CD4-positive, alpha-beta T cell treated with Interleukin-17A for 4 hours (primary cell): ENCODE measurements around the gene TBC1D2B.
A peak's percentile ranks its signal among the peaks of the same experiment; 100 is the strongest.

Source experiments
- DNase-seq: peaks from one replicate; pipeline ENCODE4 v3.0.0-alpha.2; 2020; ENCODE audit warnings: mixed read lengths

TBC1D2B gene

DNA sequence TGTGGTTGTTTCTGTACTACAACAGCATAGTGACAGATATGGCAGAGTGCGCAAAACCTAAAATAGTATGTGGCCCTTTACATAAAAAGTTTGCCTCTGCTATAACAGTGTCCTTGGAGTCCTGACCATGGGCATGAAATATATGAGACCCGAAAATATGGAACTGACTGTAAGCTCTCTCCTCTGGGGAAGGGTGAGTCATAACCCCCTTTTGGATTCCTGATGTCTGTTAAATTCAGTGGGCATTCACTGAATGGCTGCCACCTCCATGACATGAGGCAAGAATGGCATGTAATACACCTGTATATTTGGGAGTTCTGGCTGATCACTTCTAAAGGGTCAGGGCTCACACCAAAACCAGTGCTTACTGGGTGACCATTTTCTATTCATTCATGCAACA is 6.1 kb downstream of the TBC1D2B start:
- no peak for DNase-seq

DNA sequence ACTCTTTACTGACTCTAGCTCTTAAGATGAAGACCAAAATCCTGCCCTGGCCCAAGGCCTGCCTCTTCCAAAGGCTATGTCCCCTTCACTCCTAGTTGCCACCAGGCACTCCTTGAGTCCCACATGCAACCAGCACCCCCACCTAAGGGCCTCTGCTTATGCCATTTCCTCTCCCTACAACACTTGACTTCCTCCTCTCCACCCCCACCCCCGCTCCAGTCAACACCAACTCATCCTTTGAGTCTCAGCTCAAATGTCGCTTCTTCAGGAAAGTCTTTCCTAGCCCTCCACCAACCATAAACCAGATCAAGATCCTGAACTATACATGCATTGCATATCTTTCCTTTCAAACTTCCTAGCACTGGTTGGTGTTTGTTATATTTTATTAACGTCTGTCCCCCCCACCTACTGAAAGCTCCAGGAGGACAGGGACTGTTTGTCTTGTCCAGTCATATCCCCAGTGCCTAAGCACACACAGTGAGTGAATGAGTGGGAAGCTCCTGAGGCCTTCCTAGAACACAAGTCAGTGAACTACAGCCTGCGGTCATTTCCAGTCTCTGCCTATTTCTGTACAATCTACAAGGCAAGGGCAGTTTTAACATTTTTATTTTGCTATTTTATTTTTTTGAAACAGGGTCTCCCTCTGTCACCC is 7.3 kb downstream of the TBC1D2B start:
- peak; percentile 72 for DNase-seq

- no peak for DNase-seq
Measured at GRCh38 chr15:78069462-78070029, 8.0 kb downstream of the TBC1D2B start.

GRCh38 chr15:78069052-78069414 is 8.5 kb downstream of the TBC1D2B start:
- DNase-seq, result no peak

GRCh38 chr15:78067328-78068228 is 9.9 kb downstream of the TBC1D2B start:
- DNase-seq, result no peak

- no peak for DNase-seq
Measured at GRCh38 chr15:78065973-78066946, 11.3 kb downstream of the TBC1D2B start.

DNA sequence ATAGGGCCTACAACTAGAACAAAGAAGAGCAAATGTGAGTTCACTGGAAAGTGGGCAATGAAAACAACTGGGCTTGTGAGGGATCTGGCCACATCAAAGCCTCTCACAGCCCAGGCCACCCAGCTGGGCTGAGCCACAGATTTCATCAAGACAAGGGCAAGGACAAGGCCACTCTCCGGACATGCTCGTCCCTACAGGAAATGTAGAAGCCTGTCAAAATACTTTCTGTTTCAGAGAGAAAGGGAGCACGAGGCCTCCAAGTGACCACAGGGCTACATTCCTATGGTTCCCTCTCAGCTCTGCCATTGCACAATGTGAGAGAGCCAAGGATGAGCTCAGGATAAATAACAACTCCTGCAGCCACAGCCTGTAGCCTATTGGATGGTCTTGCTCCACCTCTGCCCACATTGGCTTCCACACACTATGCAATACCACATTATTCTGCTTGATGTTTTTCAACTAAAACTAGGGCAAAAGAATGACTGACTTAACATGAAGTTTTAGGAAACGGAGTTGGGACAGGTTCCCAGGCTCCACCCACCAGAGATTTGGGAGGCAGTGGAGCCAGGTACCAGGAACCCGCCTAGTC is 12.1 kb downstream of the TBC1D2B start:
- no peak for DNase-seq

DNA sequence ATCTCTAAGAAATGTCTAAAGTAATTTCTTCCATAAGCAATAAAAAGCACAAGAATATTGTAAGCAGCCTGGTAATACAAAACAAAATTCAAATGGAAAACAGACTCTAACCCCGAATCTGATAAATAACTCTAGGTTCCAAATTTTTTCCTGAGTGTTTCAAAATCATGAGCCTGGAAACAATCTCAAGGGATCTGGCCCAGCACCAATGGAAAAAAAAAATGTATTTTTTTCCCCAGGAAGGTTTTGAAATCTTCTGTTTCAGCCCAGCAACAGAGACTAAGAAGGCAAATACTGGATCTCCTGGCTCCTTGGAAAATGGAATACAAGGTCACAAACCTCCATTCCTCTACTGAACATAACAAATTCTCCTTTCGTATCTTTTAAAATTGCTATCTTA is 13.0 kb downstream of the TBC1D2B start:
- DNase-seq, result no peak

- DNase-seq, result no peak
Measured at GRCh38 chr15:78063970-78064385, 13.5 kb downstream of the TBC1D2B start.

GRCh38 chr15:78063217-78063616 is 14.3 kb downstream of the TBC1D2B start:
- no peak for DNase-seq

DNA sequence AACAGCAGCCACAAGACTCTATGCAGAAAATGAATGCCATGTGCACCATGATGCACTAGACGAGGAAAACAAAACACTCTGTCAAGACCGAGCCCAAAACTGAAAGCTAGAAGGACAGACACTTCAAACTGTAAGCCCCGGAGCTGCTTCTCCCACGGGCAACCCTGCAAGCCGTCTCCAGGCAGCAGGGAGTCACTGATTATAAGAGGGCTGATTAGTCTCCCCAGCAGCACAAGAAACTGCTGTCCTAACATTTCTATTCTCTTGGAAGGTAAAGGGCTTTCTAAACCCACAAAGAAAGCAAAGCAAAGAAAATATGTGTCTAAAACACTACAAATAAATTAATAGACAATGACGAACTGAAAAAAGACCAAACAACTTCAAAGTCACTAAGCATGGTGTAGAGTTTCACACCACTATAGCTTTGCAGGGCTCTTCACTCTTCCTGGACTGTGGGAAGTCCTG is 15.5 kb downstream of the TBC1D2B start:
- DNase-seq, result peak; percentile 59

- peak; percentile 32 for DNase-seq
Measured at GRCh38 chr15:78060232-78060631, 17.3 kb downstream of the TBC1D2B start.

- DNase-seq, result no peak
Measured at GRCh38 chr15:78059110-78059839, 18.2 kb downstream of the TBC1D2B start.

GRCh38 chr15:78058401-78058935 is 19.0 kb downstream of the TBC1D2B start:
- no peak for DNase-seq

- DNase-seq, result no peak
Measured at GRCh38 chr15:78057803-78058202, 19.7 kb downstream of the TBC1D2B start.

- peak; percentile 38 for DNase-seq
Measured at GRCh38 chr15:78056714-78057269, 20.7 kb downstream of the TBC1D2B start.

DNA sequence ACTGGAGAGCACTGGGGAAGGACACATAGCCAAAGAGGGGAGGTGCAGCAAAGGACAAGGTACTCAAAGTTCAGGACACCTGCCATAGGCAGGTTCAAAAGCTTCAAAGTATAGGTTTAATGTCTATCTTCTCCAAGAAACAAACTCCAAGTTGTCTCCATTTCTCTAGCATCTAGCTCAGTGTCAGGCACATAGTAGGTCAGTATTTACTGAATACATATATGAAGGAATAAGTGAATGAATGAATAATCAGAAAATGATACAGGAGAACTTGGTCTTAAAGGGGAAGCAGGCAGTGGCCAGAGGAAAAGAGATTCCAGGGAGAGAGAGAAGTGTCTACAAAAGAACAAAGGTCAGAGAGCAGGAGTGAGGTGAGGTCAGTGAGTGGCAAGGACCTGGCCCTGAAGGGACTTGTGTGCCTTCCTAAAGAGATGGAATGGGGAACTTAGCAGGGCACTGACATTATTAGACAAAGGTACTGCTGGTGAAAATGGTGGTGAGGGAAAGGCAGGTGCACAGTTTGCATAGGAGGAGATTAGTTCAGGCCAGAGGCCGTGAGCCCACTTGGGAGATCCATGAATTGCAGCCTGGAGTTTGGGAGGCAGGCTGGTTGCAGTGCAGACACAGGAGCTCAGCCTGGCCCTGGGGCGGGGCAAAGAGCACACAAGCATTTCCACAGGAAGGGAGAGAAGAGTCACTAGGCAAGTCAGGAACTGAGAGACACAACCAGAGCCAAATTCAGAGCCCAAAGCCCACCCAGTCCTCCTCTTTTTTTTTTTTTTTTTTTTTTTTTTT is 21.4 kb downstream of the TBC1D2B start:
- peak; percentile 61 for DNase-seq

GRCh38 chr15:78054966-78055365 is 22.5 kb downstream of the TBC1D2B start:
- peak; percentile 59 for DNase-seq

- no peak for DNase-seq
Measured at GRCh38 chr15:78054518-78054917, 23.0 kb downstream of the TBC1D2B start.

DNA sequence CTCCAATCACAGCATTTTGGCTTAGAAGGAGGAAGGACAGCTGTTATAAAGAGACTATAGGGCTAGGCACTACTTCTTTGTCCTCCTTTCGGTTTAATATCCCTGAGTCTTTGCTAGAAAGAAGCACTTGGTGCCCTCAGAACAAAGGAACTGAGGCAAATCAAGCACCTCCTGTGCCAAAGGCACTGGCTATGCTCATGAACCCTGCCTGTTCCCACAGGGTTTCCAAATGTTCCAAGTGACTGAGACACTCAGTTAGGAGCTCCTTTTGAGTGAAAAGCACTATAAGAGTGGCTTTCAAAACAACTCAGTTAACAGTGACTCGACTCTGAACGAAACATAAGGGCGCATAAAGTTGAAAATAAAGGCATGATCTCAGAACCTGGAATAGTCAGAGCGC is 25.0 kb downstream of the TBC1D2B start:
- no peak for DNase-seq
